Measurements from ENCODE around the gene CDK6.

GRCh38 chr7:92815412-92815811 lies 21.0 kb downstream of the CDK6 start:
- TF ChIP-seq POLR2A (IDR thresholded peaks at IDR 0.05; ENCODE audit: low read depth, low read length): no peak
- TF ChIP-seq POLR2AphosphoS5 (IDR thresholded peaks at IDR 0.05; ENCODE audit: low read depth, low read length): no peak
